Skeletal muscle satellite cell (primary cell): ENCODE measurements around the gene TBC1D12.
"Not testable (repeated sequence)": the region's sequence is repeated elsewhere in the genome, so short reads cannot be mapped to it uniquely, and the experiment has no call there.

Source experiments
- H3K27me3 ChIP-seq: 2 replicates; pipeline ENCODE4 v1.7.0; 2013; ENCODE audit warnings: low read length; ENCODE audit not compliant: control insufficient read depth, insufficient read depth
- H3K36me3 ChIP-seq: 2 replicates; pipeline ENCODE4 v1.7.0; 2013; ENCODE audit warnings: mild to moderate bottlenecking, control low read depth, low read length; ENCODE audit not compliant: insufficient read depth
- H3K4me1 ChIP-seq: 2 replicates; pipeline ENCODE4 v1.7.0; 2013; ENCODE audit warnings: low read length; ENCODE audit not compliant: control insufficient read depth, insufficient read depth
- H3K4me2 ChIP-seq: 2 replicates; pipeline ENCODE4 v1.7.0; 2013; ENCODE audit warnings: mild to moderate bottlenecking, low read length
- H3K4me3 ChIP-seq: 2 replicates; pipeline ENCODE4 v1.7.0; 2013; ENCODE audit warnings: low read length
- H3K9ac ChIP-seq: 2 replicates; pipeline ENCODE4 v1.7.0; 2013; ENCODE audit warnings: mild to moderate bottlenecking, low read depth, low read length, moderate library complexity
- H3K9me3 ChIP-seq: replicated peaks from 2 replicates; pipeline ENCODE4 v1.7.0; 2013; ENCODE audit warnings: mild to moderate bottlenecking, control low read depth, low read length

The TBC1D12 gene

GRCh38 chr10:94496646-94497045 lies 94.3 kb downstream of the TBC1D12 start:
- Histone ChIP-seq H3K27me3 (no peaks in the 10 kb centered on the region), H3K36me3 (no peaks in the 10 kb centered on the region), H3K9ac (no peak overlapping the region), H3K4me3 (no peak overlapping the region), H3K4me2 (no peak overlapping the region), H3K9me3 (no peaks in the 10 kb centered on the region), H3K4me1 (peaks cover 12% of the 10 kb centered on the region)

- H3K27me3 ChIP-seq, result no peaks in the 10 kb centered on the region
- H3K4me3 ChIP-seq, result no peak overlapping the region
- peaks cover 12% of the 10 kb centered on the region for H3K4me1 ChIP-seq
- H3K4me2 ChIP-seq, result no peak overlapping the region
- H3K9ac ChIP-seq, result no peak overlapping the region
- no peaks in the 10 kb centered on the region for H3K36me3 ChIP-seq
- H3K9me3 ChIP-seq, result no peaks in the 10 kb centered on the region
Observed at GRCh38 chr10:94500063-94500462, 97.7 kb downstream of the TBC1D12 start.

GRCh38 chr10:94521276-94522250 lies 119.2 kb downstream of the TBC1D12 start:
- no peak overlapping the region for H3K9ac ChIP-seq
- no peaks in the 10 kb centered on the region for H3K4me1 ChIP-seq
- peaks cover 9% of the 10 kb centered on the region for H3K36me3 ChIP-seq
- no peaks in the 10 kb centered on the region for H3K9me3 ChIP-seq
- no peaks in the 10 kb centered on the region for H3K27me3 ChIP-seq
- H3K4me3 ChIP-seq, result no peak overlapping the region
- H3K4me2 ChIP-seq, result no peak overlapping the region

GRCh38 chr10:94524146-94524545 lies 121.8 kb downstream of the TBC1D12 start:
- no peaks in the 10 kb centered on the region for H3K27me3 ChIP-seq
- H3K9me3 ChIP-seq, result no peaks in the 10 kb centered on the region
- no peaks in the 10 kb centered on the region for H3K4me1 ChIP-seq
- peaks cover 9% of the 10 kb centered on the region for H3K36me3 ChIP-seq
- H3K4me3 ChIP-seq, result no peak overlapping the region
- H3K9ac ChIP-seq, result no peak overlapping the region
- H3K4me2 ChIP-seq, result no peak overlapping the region

DNA sequence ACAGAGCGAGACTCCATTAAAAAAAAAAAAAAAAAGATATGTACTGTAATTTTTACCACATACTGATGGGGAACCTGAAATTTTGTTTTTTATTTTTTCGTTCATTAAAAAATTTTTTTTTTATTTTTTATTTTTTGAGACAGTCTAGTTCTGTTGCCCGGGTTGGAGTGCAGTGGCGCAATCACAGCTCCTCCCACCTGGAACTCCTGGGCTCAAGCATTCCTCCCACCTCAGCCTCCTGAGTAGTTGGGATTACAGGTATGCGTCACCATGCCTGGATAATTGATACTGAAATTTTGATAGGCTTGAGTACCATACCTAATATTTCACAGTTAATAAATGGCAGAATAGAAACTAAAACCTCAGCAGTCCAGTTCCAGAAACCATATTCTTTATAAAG lies 122.4 kb downstream of the TBC1D12 start:
- H3K9me3 ChIP-seq, result no peaks in the 10 kb centered on the region
- no peaks in the 10 kb centered on the region for H3K4me1 ChIP-seq
- no peaks in the 10 kb centered on the region for H3K27me3 ChIP-seq
- peaks cover 6% of the 10 kb centered on the region for H3K36me3 ChIP-seq
- H3K4me3 ChIP-seq, result no peak overlapping the region
- no peak overlapping the region for H3K9ac ChIP-seq
- no peak overlapping the region for H3K4me2 ChIP-seq

DNA sequence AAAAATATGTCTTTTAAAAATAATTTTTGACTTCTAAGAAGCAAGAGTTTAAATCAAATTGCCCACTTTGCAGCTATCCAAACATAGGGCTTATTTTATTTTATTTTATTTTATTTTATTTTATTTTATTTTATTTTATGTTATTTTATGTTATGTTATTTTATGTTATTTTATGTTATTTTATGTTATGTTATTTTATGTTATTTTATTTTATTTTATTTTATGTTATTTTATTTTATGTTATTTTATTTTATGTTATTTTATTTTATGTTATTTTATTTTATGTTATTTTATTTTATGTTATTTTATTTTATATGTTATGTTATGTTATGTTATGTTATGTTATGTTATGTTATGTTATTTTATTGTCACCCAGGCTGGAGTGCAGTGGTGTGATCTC lies 129.2 kb downstream of the TBC1D12 start:
- not testable (repeated sequence) for H3K4me1 ChIP-seq, H3K4me2 ChIP-seq, H3K36me3 ChIP-seq, H3K27me3 ChIP-seq, H3K4me3 ChIP-seq, H3K9me3 ChIP-seq, H3K9ac ChIP-seq

GRCh38 chr10:94533027-94533426 lies 130.7 kb downstream of the TBC1D12 start:
- Histone ChIP-seq H3K9ac (no peak overlapping the region), H3K9me3 (no peaks in the 10 kb centered on the region), H3K4me1 (no peaks in the 10 kb centered on the region), H3K27me3 (no peaks in the 10 kb centered on the region), H3K4me2 (no peak overlapping the region), H3K36me3 (peaks cover 5% of the 10 kb centered on the region), H3K4me3 (no peak overlapping the region)

DNA sequence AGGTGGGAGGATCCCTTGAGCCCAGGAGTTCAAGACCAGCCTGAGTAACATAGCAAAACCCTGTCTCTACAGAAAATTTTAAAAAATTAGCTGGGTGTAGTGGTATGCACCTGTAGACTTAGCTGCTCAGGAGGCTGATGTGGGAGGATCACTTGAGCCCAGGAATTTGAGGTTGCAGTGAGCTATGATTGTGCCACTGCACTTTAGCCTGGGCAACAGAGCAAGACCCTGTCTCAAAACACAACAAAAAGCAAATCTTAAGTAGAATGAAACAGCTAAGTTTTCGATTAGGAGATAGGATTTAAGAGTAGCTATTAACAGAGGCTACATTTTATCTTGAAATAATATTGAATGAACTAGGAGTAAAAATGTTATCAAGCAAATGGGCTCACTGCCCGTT lies 139.9 kb downstream of the TBC1D12 start:
- H3K9me3 ChIP-seq, H3K4me2 ChIP-seq, H3K4me1 ChIP-seq, H3K27me3 ChIP-seq, H3K4me3 ChIP-seq, H3K36me3 ChIP-seq, H3K9ac ChIP-seq: not testable (repeated sequence)

DNA sequence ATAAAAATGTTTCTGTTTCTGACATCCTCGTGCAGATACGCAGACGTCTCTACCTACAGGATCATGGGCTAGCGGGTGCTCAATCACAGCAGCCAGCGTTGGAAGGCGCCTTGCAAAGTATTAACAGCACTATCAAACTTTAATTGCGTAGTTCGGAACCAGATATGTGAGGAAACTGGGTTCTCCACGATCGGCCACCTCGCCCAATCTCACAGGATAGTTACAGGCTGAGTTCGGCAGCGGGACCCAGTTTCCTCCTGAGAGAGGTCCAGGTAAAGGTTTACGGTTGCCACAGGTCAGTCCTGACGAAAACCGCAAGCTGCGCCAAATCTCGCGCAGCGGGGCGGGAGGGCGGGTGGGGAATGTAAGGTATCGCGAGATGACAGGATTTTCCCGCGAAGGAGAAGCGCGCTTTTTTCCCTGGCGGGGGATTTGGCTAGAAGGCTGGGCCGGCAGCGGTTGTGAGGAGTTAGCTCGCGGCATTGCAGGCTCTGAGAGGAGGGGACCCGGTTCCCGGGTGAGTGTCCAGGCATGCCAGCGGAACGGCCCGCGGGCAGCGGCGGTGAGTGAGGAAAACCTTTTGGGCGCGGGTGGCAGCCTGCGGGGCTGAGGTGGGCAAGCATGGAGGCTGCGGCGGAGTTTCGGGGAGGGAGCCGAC lies 143.2 kb downstream of the TBC1D12 start, which contains the start of gene HELLS:
Gene HELLS, plus strand, starts transcription at position 398 of the 658 bp plus-strand sequence. Its CDS starts 134 bp downstream, at position 532.
- Histone ChIP-seq H3K36me3 (no peaks in the 10 kb centered on the region), H3K4me1 (peaks cover 8% of the 10 kb centered on the region), H3K4me2 (peak within 1 kb of the TSS; percentile 84), H3K4me3 (peak within 1 kb of the TSS; percentile 86), H3K9me3 (no peaks in the 10 kb centered on the region), H3K27me3 (no peaks in the 10 kb centered on the region), H3K9ac (peak within 1 kb of the TSS; percentile 86)

GRCh38 chr10:94546049-94546900 lies 143.9 kb downstream of the TBC1D12 start:
- H3K4me2 ChIP-seq, result peak overlapping the region; percentile 84
- peaks cover 8% of the 10 kb centered on the region for H3K4me1 ChIP-seq
- no peaks in the 10 kb centered on the region for H3K9me3 ChIP-seq
- H3K4me3 ChIP-seq, result peak overlapping the region; percentile 86
- H3K36me3 ChIP-seq, result no peaks in the 10 kb centered on the region
- H3K9ac ChIP-seq, result peak overlapping the region; percentile 86
- H3K27me3 ChIP-seq, result no peaks in the 10 kb centered on the region

GRCh38 chr10:94546901-94547185 lies 144.5 kb downstream of the TBC1D12 start:
- H3K9me3 ChIP-seq, result no peaks in the 10 kb centered on the region
- peak overlapping the region; percentile 84 for H3K4me2 ChIP-seq
- peak overlapping the region; percentile 86 for H3K4me3 ChIP-seq
- peaks cover 8% of the 10 kb centered on the region for H3K4me1 ChIP-seq
- no peaks in the 10 kb centered on the region for H3K27me3 ChIP-seq
- peak overlapping the region; percentile 86 for H3K9ac ChIP-seq
- H3K36me3 ChIP-seq, result no peaks in the 10 kb centered on the region
